ENCODE measurements around the gene ARHGAP27. TPM values are rescaled to one million over a fixed set of nuclear protein-coding genes. Genes with fewer than 3 reads are reported as not detected.
A peak's percentile ranks its signal among the peaks of the same experiment; 100 is the strongest.

ARHGAP27 gene
- total and polyA plus RNA-seq, 2 experiments from 2014 or later = 5.6 to 17.7 TPM

DNA sequence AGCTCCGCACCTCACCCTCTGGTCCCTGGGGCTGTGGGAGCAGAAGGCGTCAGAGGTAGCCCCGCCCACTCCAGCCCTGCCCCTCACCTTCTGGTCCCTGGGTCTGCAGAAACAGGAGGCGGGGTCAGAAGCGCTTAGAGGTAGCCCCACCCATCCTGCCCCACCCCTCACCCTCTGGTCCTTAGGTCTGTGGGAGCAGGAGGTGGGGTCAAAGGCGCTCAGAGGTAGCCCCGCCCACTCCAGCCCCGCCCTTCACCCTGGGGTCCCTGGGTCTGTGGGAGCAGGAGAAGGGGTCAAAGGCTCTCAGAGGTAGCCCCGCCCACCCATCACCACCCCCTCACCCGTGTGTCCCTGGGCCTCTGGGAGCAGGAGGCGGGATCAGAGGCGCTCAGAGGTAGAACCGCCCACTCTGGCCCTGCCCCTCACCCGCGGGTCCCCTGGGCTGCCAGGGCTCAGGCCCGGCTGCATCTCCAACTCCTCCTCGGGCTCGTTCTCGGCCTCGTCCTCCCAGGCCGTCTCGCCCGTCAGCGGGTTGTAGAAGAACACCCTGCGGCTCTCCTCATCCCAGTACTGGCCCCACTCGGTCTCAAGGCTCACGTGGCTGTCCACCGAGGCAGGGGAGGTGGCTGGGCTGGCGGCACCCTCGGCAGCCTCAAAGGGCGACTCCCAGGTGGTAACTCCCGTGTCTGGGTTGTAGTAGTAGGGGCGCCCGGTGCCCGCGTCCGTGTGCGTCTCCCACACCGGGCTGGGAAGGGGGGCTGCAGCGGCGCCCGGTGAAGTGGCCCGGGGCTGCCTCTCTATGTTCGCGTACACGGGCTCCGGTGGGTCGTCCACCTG is 27.2 kb downstream of the ARHGAP27 start:
- Histone ChIP-seq H3K36me3 (no peaks in the 10 kb centered on the region), H3K4me1 (ENCODE audit: low read depth) (peaks cover 40% of the 10 kb centered on the region), H3K27ac (no peak overlapping the region), H3K9me3 (ENCODE audit: low read depth) (no peaks in the 10 kb centered on the region), H3K4me3 (no peak overlapping the region), H3K27me3 (no peaks in the 10 kb centered on the region)
- TF ChIP-seq, protein P1, sequence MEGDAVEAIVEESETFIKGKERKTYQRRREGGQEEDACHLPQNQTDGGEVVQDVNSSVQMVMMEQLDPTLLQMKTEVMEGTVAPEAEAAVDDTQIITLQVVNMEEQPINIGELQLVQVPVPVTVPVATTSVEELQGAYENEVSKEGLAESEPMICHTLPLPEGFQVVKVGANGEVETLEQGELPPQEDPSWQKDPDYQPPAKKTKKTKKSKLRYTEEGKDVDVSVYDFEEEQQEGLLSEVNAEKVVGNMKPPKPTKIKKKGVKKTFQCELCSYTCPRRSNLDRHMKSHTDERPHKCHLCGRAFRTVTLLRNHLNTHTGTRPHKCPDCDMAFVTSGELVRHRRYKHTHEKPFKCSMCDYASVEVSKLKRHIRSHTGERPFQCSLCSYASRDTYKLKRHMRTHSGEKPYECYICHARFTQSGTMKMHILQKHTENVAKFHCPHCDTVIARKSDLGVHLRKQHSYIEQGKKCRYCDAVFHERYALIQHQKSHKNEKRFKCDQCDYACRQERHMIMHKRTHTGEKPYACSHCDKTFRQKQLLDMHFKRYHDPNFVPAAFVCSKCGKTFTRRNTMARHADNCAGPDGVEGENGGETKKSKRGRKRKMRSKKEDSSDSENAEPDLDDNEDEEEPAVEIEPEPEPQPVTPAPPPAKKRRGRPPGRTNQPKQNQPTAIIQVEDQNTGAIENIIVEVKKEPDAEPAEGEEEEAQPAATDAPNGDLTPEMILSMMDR (IDR thresholded peaks at IDR 0.05; ENCODE audit: low read depth, low read length) = no peak
- DNase-seq (ENCODE audit: low read depth in 1 of 2, low spot score in 1 of 2) = peak; percentile 44 to 75

DNA sequence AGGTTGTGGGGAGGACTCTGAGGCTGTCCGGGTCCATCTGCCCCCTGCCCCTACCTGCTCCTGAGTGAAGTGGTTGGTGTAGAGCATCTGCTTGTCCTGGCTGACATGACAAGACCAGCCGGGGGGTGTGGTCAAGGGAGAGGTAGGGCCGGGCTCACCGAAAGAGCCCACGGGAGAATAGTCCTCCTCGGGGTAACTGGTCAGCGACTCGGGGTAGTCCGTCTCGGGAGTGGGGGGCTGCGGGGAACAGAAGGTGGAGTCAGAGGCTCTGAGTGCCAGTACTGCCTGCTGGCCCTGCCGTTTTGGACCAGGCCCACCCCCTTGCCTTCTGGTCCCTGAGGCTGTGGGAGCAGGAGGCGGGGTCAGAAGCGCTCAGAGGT is 27.8 kb downstream of the ARHGAP27 start:
- H3K4me3 ChIP-seq = no peak overlapping the region
- no peaks in the 10 kb centered on the region for H3K36me3 ChIP-seq
- peaks cover 35% of the 10 kb centered on the region for H3K4me1 ChIP-seq (ENCODE audit: low read depth)
- TF ChIP-seq, protein P1 (IDR thresholded peaks at IDR 0.05; ENCODE audit: low read depth, low read length) = no peak
- H3K9me3 ChIP-seq (ENCODE audit: low read depth) = no peaks in the 10 kb centered on the region
- DNase-seq (ENCODE audit: low read depth in 1 of 2, low spot score in 1 of 2) = no peak
- no peaks in the 10 kb centered on the region for H3K27me3 ChIP-seq
- no peak overlapping the region for H3K27ac ChIP-seq

DNA sequence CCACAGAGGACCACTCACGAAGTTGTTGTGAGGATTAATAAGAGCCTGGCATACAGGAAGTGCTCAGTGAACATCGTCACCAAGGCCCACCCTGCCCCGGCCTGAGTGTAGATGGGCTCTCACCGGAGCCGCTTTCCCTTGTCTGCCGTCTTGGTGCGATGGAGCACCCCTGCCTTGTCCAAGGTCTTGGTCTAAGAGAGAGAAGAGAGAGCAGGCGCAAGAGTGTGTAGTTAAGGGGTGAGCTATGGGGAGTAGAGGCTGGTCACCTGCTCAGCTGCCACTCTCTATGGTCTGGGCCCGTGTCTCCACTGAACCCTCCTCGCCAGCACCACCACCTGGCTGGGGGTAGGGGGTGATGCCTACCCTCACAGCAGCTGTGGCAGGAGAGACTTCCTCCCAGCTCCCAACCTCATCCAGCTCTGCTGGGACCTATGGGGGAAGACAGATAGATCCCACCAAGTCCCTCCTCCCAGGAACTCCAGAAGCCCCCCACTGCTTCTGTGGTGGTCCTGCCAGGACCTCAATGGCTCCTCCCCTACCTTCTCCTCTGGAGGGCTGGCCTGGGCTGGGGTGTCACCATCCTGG is 28.7 kb downstream of the ARHGAP27 start:
- Histone ChIP-seq H3K27me3 (no peaks in the 10 kb centered on the region), H3K36me3 (no peaks in the 10 kb centered on the region), H3K9me3 (ENCODE audit: low read depth) (no peaks in the 10 kb centered on the region), H3K4me1 (ENCODE audit: low read depth) (peaks cover 34% of the 10 kb centered on the region), H3K4me3 (no peak overlapping the region), H3K27ac (no peak overlapping the region)
- DNase-seq (ENCODE audit: low read depth in 1 of 2, low spot score in 1 of 2) = no peak
- TF ChIP-seq, protein P1 (IDR thresholded peaks at IDR 0.05; ENCODE audit: low read depth, low read length) = no peak

DNA sequence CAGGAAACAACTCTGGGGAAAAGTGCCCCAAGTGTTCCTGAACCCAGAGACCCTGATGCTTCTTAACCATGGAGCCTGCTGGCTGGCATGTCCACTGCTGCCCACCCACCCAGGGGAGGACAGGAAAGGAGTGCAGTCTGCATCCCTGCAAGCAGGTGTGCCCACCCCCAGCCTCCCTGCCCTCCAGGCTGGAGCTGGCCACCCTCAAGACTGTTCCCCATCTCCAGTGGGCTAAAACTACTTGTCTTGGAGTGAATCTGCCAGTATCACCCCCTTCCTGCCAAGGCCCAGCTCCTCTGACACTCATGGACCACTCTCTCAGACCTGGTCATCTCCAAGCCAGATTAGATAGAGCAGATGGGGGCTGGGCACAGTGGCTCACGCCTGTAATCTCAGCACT is 29.8 kb downstream of the ARHGAP27 start:
- TF ChIP-seq, protein P1 (IDR thresholded peaks at IDR 0.05; ENCODE audit: low read depth, low read length) = no peak
- DNase-seq (ENCODE audit: low read depth in 1 of 2, low spot score in 1 of 2) = no peak
- no peaks in the 10 kb centered on the region for H3K36me3 ChIP-seq
- peaks cover 31% of the 10 kb centered on the region for H3K4me1 ChIP-seq (ENCODE audit: low read depth)
- H3K27ac ChIP-seq = no peak overlapping the region
- no peak overlapping the region for H3K4me3 ChIP-seq
- no peaks in the 10 kb centered on the region for H3K9me3 ChIP-seq (ENCODE audit: low read depth)
- no peaks in the 10 kb centered on the region for H3K27me3 ChIP-seq

DNA sequence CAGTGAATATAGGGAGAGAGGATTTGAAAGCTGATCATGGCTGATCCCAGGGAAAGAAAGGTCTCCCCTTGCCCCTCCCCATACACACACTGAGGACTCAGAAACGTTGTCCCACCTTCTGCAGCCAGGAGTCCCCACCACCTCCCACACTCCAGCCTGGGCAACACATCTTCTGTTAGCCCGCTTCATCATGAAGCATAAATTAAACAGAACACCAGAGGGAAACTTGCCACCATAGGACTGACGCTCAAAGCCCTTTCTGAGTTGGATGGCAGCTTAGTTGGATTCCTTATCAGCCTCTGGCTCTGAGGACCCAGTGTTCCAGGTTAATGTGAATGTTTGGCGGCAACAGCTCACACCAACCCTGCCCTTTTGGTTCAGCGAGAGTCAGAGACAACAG is 33.9 kb downstream of the ARHGAP27 start:
- Histone ChIP-seq H3K27me3 (no peaks in the 10 kb centered on the region), H3K36me3 (no peaks in the 10 kb centered on the region), H3K9me3 (ENCODE audit: low read depth) (no peaks in the 10 kb centered on the region), H3K27ac (no peak overlapping the region), H3K4me1 (ENCODE audit: low read depth) (peaks cover 19% of the 10 kb centered on the region), H3K4me3 (no peak overlapping the region)
- no peak for DNase-seq (ENCODE audit: low read depth in 1 of 2, low spot score in 1 of 2)
- TF ChIP-seq, protein P1 (IDR thresholded peaks at IDR 0.05; ENCODE audit: low read depth, low read length) = no peak
